Putamen (tissue), 1 donor: ENCODE data around the gene HEPH.
"Not testable (repeated sequence)": the region's sequence is repeated elsewhere in the genome, so short reads cannot be mapped to it uniquely, and the experiment has no call there.

Source experiments
- DNase-seq: peaks from one replicate; pipeline ENCODE4 v3.0.0-alpha.2; 2016; ENCODE audit warnings: low spot score

HEPH gene, protein sequence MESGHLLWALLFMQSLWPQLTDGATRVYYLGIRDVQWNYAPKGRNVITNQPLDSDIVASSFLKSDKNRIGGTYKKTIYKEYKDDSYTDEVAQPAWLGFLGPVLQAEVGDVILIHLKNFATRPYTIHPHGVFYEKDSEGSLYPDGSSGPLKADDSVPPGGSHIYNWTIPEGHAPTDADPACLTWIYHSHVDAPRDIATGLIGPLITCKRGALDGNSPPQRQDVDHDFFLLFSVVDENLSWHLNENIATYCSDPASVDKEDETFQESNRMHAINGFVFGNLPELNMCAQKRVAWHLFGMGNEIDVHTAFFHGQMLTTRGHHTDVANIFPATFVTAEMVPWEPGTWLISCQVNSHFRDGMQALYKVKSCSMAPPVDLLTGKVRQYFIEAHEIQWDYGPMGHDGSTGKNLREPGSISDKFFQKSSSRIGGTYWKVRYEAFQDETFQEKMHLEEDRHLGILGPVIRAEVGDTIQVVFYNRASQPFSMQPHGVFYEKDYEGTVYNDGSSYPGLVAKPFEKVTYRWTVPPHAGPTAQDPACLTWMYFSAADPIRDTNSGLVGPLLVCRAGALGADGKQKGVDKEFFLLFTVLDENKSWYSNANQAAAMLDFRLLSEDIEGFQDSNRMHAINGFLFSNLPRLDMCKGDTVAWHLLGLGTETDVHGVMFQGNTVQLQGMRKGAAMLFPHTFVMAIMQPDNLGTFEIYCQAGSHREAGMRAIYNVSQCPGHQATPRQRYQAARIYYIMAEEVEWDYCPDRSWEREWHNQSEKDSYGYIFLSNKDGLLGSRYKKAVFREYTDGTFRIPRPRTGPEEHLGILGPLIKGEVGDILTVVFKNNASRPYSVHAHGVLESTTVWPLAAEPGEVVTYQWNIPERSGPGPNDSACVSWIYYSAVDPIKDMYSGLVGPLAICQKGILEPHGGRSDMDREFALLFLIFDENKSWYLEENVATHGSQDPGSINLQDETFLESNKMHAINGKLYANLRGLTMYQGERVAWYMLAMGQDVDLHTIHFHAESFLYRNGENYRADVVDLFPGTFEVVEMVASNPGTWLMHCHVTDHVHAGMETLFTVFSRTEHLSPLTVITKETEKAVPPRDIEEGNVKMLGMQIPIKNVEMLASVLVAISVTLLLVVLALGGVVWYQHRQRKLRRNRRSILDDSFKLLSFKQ

DNA sequence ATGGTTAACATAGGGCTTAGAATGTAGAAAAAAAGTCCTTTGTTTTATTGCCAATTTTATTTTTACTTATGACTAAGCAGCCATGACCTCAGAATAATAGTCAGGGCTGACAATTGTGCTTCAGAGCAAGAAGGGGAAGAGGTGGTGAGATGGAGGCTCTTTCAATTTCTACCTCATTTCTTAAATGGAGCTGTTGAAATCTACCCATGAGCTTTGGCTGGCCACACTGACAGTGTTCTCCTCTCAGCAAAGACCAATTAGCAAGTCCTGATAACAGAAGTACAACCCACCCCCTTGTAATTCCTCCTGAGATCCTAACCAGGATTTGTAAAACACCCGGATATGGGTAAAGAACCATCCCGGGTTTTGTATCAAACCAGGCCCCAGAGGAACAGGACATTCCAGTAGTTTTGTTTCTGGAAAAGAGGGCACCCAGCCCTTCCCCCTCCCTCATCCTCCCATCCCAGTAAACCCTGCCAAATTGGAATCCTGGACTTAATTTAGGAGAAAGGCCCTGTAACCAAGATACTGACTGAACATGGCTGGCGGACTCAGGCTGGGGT, at the start of gene HEPH:
TSS of gene HEPH (plus strand) at position 399 of the 563 bp plus-strand sequence. CDS start 6,324 bp downstream, outside the sequence.
- peak; percentile 19 for DNase-seq

DNA sequence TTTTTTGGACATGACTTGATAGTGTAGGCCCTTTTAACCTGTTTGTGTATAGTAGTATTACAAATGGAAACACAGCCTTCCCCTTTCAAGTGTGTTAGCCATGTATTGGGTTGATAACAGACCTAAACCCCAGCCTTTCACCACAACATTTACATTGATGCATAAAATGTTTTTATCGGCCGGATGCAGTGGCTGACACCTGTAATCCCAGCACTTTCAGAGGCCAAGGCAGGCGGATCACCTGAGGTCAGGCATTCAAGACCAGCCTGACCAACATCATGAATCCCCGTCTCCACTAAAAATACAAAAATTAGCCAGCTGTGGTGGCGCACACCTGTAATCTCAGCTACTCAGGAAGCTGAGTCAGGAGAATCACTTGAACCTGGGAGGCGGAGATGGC, 45.3 kb upstream of the HEPH start:
- not testable (repeated sequence) for DNase-seq

DNA sequence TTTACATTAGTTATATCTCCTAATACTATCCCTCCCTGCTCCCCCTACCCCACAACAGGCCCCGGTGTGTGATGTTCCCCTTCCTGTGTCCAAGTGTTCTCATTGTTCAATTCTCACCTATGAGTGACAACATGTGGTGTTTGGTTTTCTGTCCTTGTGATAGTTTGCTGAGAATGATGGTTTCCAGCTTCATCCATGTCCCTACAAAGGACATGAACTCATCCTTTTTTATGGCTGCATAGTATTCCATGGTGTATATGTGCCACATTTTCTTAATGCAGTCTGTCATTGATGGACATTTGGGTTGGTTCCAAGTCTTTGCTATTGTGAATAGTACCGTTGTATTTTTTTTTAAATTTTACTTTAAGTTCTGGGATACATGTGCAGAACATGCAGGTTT, 42.7 kb upstream of the HEPH start:
- DNase-seq, result not testable (repeated sequence)

DNA sequence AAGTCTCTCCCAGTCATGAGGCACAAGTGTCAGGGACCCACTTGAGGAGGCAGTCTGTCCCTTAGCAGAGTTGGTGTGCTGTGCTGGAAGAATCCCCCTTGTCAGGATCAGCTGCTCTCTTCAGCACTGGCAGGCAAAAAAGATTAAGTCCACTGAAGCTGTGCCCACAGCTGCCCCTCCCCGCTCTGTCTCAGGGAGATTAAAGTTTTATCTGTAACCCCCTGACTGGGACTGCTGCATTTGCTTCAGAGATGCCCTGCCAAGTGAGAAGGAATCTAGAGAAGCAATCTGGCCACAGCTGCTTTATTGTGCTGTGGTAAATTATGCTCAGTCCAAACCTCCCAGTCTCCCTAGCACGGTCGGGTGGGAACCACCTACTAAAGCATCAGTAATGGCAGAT, 37.4 kb upstream of the HEPH start:
- DNase-seq, result no peak

DNA sequence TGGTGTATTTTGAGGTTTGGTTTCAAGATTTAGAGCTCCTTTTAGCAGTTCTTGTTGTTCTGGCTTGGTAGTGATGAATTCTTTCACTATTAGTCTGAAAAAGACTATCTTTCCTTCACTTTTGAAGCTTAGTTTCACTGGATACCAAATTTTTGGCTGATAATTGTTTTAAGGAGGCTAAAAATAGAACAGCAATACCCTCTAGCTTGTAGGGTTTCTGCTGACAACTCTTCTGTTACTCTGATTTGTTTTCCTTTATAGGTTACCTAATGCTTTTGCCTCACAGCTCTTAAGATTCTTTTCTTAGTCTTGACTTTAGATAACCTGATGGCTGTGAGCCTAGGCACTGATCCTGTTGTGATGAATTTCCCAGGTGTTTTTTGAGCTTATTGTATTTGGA, 33.6 kb upstream of the HEPH start:
- DNase-seq, result no peak

DNA sequence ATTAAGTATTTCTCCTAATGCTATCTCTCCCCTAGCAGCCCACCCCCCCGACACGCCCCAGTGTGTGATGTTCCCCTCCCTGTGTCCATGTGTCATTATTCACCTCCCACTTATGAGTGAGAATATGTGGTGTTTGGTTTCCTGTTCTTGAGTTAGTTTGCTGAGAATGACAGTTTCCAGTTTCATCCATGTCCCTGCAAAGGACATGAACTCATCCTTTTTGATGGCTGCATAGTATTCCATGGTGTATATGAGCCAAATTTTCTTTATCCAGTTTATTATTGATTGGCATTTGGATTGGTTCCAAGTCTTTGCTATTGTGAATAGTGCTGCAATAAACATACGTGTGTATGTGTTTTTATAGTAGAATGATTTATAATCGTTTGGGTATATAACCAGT, 28.8 kb upstream of the HEPH start:
- DNase-seq, result not testable (repeated sequence)

DNA sequence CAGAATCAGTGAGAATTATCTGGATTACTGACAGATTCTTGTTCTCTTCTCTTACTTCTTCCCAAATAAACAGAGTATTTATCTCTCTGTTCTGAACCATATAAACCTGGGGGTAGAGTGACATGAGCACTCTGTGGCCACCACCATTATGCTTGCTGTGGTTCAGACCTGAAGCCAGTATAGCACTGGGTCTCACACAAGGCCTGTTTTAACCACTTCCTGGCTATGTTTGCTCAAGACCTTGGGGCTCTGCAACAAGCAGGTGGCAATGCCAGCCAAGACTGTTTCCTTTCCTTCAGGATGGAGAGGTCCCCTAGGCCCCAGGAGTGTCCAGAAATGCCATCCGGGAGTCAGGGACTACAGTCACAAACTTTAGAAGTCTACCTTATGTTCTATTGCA, 21.7 kb upstream of the HEPH start:
- no peak for DNase-seq

DNA sequence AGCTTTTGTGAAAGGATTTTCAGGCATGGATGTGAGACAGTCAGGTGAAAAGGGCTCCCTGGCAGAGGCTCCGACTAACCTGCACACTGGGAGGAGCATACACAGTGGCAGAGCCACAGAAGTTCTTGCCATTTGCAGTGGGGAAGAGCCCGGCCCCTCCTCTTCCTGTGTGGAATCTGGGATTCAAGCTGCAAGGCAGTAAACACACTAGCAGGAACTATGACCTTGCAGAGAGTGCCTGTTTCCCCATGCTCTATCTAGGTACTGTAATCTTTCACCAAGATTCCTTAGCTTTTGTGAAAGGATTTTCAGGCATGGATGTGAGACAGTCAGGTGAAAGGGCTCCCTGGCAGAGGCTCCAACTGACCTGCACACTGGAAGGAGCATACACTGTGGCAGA, 19.8 kb upstream of the HEPH start:
- DNase-seq, result no peak

DNA sequence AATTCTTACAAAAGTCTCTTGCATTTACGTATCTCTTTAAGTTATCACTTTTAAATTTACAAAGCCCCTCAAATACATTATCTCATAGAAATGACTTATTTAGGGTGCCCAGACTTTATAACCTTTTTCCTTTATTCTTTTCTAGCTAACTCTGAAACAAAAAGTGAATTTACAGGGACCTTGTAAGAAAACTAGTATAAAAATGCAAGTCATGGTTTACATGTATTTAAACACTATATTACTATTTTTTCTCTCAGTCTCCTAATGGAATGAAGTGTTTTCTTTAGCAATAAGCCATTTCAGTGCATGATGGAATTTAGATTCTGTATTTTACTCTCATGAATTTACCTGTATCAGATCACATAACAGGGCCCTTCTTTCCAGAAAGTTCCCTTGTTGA, 14.5 kb upstream of the HEPH start:
- no peak for DNase-seq

DNA sequence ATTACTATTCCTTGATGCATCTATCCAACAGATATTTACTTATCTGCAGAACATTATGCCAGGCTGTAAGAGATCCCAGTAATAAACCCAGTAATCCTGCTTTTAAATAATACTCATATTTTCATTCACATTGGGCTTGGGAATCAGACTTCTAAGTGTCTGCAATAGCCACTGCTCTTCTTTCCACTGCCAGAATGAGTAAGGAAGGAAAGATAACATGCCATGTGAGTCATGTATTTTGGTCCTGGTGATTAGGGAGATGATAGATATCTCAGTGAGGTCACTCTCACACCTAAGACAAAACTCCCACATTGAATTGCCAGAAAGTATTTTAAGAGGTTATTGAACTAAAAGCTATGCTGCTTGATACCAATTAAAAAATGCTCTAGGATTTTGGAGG, 13.9 kb upstream of the HEPH start:
- no peak for DNase-seq

DNA sequence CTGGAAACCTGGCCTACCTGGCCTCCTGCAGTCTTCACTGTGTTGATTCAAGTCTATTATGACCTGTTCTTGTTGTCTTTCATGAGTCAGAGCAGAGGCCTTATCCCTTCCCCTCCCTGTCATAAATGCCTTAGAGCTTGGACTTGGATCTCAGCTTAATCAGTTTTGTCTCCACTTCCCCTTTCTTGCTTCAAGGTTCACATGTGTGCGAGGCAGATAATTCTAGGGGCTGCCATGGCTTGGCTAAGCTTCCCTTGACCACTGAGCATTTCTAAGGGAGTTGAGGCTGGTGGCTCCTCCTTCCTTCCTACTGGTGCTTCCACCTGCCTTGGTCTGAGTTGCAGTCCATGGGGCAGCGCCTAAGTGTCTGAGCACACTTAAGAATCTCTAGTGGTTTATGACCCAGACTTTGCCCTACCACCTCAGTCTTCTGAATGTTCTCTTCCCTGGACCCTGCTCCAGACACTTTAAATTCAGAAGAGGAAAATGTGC, 1.7 kb upstream of the HEPH start:
- no peak for DNase-seq

DNA sequence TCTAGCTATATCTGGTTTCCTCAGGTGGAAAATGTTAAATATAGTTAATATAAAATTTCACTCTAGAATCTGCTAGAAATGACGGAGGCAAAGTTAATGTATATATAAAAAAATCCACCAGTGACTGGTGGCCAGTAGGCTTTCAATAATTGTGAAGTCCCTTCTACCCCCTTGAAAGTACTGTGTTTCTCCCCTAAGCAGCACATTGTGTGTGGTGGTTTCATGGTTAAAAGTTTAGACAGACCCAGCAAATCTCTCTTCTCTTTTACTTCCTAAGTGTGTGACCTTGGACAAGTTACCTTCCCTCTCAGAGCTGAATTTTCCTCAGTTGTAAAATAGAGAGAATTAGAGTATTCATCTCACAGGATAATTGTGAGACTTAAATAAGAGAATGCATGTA, 600 bp upstream of the HEPH start:
- DNase-seq, result no peak

DNA sequence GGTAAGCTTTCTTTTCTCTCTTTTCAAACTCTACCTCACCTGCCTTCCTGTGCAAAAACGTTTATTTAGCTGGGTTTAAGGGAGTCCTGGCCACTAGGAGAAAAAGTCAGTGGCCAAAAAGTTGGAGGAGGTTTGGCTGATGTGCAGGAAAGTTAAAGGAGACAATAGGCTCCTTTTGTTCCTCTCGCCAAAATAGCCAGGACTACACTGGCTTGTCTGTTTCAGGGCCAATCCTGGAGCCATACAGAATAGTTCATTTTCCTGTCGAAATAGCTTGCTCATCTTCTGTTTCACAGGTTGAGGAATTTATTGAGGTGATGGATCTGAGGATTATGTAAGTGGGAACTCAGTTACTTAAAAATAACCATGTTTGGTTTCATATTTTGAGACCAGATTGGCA, 423 bp downstream of the HEPH start:
- DNase-seq, result peak; percentile 1

DNA sequence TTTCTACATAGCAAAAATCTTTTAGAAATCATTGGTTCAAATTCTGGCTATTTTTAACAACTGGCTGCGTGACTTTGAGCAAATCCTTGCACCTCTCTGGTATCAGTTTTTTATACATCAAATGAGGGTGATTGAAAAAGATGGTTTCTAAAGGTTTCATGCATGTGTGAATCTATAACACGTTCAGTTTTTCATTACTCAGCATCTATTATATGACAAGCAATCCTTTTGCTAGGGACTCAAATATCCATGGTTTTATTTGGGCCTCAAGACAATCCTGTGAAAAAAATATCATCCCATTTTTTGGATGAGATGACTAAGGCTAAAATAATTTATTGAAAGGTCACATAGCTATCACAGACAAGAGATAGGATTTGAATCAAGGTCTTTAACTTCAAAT, 884 bp downstream of the HEPH start:
- no peak for DNase-seq

DNA sequence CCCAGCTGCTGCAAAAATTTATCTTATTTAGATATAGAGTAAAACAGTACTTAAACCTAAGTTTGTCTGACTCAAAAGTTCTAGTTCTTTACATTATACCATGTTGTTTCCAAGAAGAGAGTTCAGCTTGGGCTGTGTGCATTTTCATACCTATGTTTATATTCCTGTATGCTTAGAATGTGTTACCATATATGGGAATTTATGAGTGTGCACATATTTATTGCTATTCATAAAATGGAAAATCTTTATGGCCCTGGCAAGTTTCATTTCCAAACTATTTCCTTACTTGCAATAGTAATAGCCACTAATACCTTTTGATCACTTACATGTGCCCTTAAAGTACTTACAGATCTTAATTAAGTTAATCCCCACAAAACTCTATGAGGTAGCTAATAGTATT, 2.6 kb downstream of the HEPH start:
- DNase-seq, result no peak

DNA sequence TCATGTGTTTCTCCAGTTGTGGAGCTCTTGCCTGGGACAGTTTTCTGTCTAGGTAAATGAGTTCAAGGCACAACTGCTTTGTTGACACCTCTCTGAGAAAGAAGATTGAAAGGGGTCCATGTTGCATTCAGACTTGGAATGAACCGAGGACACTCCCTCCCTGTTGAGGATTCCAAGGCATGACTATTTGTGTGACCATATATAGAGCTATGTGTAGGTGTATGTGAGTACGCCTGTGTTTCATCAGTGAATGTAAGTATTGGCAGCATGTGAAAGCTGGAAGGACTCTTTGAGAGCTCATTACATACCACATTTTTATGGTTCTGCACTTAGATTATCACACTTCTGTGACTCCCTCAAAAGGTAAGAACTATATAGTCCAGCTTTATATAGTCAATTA, 3.4 kb downstream of the HEPH start:
- DNase-seq, result no peak

DNA sequence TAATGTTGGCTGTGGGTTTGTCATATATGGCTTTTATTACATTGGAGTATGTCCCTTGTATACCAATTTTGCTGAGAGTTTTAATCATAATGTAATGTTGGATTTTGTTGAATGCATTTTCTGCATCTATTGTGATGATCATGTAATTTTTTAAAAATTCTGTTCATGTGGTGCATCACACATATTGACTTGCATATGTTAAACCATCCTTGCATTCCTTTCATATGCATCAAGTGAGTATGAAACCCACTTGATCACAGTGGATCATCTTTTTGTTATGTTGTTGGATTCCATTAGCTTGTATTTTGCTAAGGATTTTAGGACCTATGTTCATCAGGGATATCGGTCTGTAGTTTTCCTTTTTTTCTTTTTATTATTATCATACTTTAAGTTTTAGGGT, 12.1 kb downstream of the HEPH start:
- DNase-seq, result no peak

DNA sequence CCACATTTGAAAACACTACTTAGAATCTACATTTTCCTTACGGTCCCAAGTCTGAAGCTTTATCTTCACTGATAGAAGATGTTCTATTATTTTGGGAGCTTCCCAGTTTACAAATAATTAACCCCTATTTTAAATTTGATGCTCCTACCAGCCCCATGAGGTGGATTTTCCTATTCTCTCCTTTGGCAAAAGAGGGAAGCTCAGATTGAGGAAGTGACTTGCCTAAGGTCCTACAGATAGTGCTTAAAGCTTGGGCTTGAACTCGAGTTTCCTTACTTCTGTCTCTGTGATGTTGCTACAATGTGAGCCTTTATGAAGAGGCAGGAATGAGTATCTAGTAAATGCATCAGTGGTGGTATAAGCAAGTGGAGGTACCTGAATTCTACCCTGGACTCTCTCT, 27.5 kb downstream of the HEPH start:
- DNase-seq, result no peak

DNA sequence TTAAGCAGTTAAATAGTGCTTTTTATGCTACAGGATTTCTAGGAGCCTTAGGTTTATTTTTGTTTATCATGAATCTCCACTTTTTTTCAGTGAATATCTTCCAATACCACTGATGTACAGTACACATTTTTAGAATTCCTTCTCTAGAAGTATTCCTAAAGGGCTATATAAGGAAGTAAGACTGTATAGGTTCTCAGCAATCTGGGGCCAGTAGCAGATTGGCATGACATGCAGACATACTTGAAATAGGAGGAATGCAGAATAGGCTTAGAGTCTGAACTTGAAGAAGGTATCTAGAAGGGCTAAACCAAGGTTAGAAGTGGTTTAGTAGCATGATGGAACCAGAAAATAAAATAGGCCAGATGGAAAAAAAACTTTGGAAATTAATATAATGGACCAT, 29.8 kb downstream of the HEPH start:
- DNase-seq, result no peak

DNA sequence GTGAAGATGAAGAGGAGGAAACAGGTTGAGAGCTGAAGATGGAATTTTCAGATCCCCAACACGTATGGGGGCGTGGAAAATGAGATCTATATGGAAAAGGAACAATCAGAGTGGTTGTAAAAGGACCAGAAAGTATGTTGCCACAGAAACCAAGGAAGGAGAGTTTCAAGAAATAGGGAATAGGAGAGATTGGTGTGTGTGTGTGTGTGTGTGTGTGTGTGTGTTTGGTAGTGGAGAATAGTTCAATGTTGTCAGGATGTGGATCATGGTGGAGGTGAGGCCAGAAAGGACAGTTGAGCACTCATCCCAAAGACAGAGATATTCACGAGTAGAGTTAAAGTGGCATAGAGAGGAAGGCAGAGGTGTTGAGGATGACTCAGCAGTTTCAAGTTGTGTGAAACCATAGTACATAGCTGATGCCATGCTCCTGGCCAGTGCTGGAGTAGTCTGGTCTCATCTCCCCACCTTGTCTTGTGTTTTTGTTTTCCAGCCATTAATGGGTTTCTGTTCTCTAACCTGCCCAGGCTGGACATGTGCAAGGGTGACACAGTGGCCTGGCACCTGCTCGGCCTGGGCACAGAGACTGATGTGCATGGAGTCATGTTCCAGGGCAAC, 36.1 kb downstream of the HEPH start:
- no peak for DNase-seq

DNA sequence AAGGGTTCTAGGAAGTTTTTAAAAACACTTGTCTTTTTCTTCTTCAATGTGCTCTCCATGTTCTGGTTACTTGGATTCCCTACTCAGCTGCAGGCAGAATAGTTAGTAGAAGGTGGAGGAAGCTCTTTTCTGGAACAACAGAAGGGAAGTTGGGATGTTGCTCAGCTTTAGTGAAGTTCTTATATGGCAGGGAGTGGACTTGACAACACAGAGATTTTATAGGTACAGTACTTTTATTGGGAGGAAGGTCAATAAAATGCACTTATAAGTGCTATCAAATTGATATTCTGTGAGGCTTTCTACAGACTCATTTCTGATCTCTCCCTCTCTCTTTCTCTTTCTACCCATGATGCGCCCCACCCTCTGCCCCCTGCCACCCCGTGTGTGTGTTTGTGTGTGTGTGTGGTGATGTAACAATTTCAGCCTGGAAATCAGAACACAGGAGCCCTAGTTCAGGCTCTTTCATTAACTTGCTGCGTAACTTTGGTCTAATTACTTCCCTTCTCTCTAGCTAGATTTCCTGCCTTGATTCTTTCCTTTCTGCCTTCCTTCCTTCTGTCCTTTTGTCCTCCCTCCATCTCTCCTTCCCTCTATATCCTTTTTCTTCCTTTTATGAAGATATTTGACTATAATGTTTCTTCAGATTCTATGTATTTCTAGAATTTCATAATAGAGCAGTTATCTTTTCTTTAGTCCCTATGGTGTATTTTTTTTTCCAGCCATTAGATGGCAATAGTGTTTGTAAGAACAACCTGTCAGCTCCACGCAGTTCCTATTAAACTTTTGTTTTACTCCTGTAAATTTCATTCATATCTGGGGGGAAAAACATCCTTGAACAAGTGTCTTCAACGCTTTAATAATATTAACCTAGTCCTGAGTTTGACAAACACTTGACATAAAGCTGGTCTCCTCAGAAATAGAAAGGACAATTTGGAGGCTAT, 37.1 kb downstream of the HEPH start:
- DNase-seq, result no peak
